Activated naive CD4-positive, alpha-beta T cell treated with anti-CD3 and anti-CD28 coated beads, Interleukin-2, amount 50 U/mL, for 16 hours (primary cell): ENCODE data around the gene ESYT2.

ENCODE experiments used
- DNase-seq: peaks from one replicate; pipeline ENCODE4 v3.0.0-alpha.2; 2020

ESYT2 gene

GRCh38 chr7:158795272-158795671 is 34.0 kb downstream of the ESYT2 start:
- DNase-seq = no peak

- no peak for DNase-seq
Measured at GRCh38 chr7:158791107-158791506, 38.2 kb downstream of the ESYT2 start.

- no peak for DNase-seq
Measured at GRCh38 chr7:158789842-158790241, 39.5 kb downstream of the ESYT2 start.

GRCh38 chr7:158786898-158787297 is 42.4 kb downstream of the ESYT2 start:
- DNase-seq = no peak

GRCh38 chr7:158784270-158784669 is 45.0 kb downstream of the ESYT2 start:
- DNase-seq = no peak

- DNase-seq = no peak
Measured at GRCh38 chr7:158783595-158783994, 45.7 kb downstream of the ESYT2 start.

GRCh38 chr7:158782761-158783401 is 46.4 kb downstream of the ESYT2 start:
- no peak for DNase-seq

- no peak for DNase-seq
Measured at GRCh38 chr7:158781974-158782664, 47.2 kb downstream of the ESYT2 start.

GRCh38 chr7:158781217-158781973 is 47.9 kb downstream of the ESYT2 start:
- no peak for DNase-seq

- DNase-seq = no peak
Measured at GRCh38 chr7:158779061-158780000, 50.0 kb downstream of the ESYT2 start.

- DNase-seq = no peak
Measured at GRCh38 chr7:158778471-158778870, 50.8 kb downstream of the ESYT2 start.

GRCh38 chr7:158777793-158778192 is 51.5 kb downstream of the ESYT2 start:
- DNase-seq = no peak

GRCh38 chr7:158776474-158776873 is 52.8 kb downstream of the ESYT2 start:
- no peak for DNase-seq

- DNase-seq = no peak
Measured at GRCh38 chr7:158774952-158775351, 54.4 kb downstream of the ESYT2 start.

GRCh38 chr7:158772916-158773315 is 56.4 kb downstream of the ESYT2 start:
- DNase-seq = no peak

- no peak for DNase-seq
Measured at GRCh38 chr7:158771213-158771834, 58.0 kb downstream of the ESYT2 start.

GRCh38 chr7:158767707-158768106 is 61.6 kb downstream of the ESYT2 start:
- DNase-seq = no peak

GRCh38 chr7:158766570-158767281 is 62.6 kb downstream of the ESYT2 start:
- DNase-seq = no peak

- DNase-seq = no peak
Measured at GRCh38 chr7:158765020-158765419, 64.3 kb downstream of the ESYT2 start.

- no peak for DNase-seq
Measured at GRCh38 chr7:158763454-158764033, 65.8 kb downstream of the ESYT2 start.

GRCh38 chr7:158761945-158762344 is 67.4 kb downstream of the ESYT2 start:
- DNase-seq = no peak
